Caki2 (cell line): ENCODE data around the gene TMEM219. TPM values are rescaled to one million over a fixed set of nuclear protein-coding genes. Genes with fewer than 3 reads are reported as not detected.
A peak's percentile ranks its signal among the peaks of the same experiment; 100 is the strongest.
"Not testable (repeated sequence)": the region's sequence is repeated elsewhere in the genome, so short reads cannot be mapped to it uniquely, and the experiment has no call there.

Source experiments
- DNase-seq: peaks from one replicate; pipeline ENCODE4 v3.0.0-alpha.2; 2015; ENCODE audit warnings: low read depth
- in situ Hi-C: cut with HindIII; loops from 2 replicates; pipeline ENCODE4 v1.10.0; 2016; ENCODE audit warnings: low sequenced_read_pairs, low pct_unique_long_range_greater_than_20kb, mixed read lengths
- total RNA-seq: library from RNA; depleted of rRNA; stranded (reverse); fragments of >200 nt; shearing (Covaris generic); gene quantifications from 2 replicates; pipeline ENCODE4 v1.2.3, GENCODE V29; 2014; ENCODE audit warnings: low replicate concordance; rRNA removed

TMEM219 gene, protein sequence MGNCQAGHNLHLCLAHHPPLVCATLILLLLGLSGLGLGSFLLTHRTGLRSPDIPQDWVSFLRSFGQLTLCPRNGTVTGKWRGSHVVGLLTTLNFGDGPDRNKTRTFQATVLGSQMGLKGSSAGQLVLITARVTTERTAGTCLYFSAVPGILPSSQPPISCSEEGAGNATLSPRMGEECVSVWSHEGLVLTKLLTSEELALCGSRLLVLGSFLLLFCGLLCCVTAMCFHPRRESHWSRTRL
- total RNA-seq, result 129 and 252 TPM in 2 replicates

DNA sequence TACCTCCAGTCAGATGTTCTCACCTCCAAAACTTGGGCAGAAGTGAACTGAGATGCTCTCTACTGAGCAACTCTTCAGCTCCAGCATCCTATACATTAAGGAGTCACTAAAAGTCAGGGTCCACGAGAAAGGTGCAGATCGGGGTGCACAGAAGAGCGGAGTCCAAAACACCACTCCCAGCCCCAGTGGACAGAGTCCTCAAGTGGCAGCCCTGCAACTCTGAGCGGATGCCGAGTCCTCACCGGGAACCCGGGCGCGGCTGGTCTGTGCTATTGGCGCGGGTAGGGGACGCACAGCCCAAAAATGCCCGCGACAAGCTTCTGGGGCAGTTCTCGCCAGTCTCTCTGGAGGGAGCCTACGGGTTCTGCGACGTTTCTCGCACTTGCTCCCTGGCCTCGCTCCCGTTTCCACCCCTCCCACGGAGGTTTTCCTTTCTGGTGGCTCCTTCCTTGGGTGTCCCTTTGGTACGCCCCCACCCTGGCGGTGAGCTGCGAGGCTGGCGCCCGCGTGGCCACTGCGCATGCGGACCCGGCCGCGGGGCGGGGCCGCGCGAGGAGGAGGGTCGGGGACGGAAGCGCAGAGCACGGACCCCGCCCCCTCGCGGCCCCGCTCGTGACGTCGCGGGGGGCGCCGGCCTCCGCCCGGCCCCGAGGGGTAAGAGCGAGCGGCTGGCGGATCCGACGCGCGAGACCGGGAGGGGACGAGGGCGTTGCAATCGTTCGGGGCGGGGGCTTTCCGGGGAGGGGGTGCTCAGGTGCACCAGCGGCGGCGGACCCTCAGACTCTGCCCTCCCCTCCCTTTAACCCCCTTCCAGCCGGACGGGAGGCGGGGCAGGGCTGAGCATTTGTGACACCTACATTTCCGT lies at the start of gene TMEM219:
TMEM219 (plus strand) TSS at position 601 of the 865 bp plus-strand sequence. CDS start 1,065 bp downstream, outside the sequence.
- in situ Hi-C loops, result no loop called here
- DNase-seq, result peak; percentile 95

GRCh38 chr16:29912087-29912486 lies 49.8 kb upstream of the TMEM219 start:
- in situ Hi-C loops, result no loop called here

DNA sequence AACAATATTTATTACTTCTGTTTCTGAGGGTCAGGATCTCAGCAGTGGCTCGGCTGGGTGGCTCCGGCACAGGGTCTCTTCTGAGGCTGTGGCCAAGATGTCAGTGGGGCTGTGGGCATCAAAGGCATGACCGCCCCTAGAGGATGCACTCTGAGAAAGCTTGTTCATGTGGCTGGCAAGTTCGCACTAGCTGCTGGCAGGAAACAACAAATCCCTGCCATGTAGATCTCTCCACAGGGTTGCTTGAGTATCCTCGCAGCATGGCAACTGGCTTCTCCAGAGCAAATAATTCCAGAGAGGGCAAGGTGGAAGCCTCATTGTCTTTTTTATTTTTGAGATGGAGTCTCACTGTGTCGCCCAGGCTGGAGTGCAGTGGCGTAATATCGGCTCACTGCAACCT lies 48.4 kb upstream of the TMEM219 start:
- no peak for DNase-seq
- in situ Hi-C loops, result no loop called here

More at GRCh38 chr16:29912087-29912486, 49.8 kb upstream of the TMEM219 start:
- DNase-seq, result no peak

- in situ Hi-C loops, result no loop called here
- DNase-seq, result peak; percentile 71
These were observed 46.2 kb upstream of the TMEM219 start for GRCh38 chr16:29915590-29916247.

- in situ Hi-C loops, result no loop called here
- no peak for DNase-seq
These were observed 44.9 kb upstream of the TMEM219 start for GRCh38 chr16:29916979-29917378.

DNA sequence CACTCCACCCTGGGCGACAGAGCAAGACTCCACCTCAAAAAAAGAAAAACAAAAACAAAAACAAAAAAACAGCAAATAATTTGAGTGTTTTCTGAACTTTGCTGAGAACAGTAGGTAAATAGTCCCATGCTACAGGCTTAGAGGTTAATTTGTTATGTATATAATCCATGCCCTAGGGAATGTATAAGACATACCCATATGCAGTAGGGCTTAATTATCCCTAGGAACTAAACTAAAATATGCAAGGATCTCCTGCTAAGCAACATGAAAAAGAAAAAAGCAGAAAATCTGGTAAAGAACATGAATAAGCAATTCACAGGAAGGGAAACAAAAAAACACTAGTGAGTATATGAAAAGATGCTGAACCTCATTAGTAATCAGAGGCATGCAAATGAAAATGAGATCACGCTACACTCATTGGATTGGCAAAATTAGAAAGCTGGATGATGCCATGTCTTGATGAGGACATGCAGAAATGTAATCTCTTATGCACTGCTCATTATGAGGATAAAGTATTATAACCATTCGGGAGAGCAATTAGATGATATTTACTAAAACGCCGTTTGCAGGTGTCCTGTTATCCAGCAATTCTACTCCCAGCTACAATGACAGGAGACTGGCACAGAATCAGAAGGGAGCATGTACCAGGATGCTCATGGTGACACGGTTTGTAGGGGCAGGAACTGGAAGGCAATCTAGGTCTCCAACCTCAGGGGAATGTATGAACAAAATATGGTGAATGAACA lies 41.4 kb upstream of the TMEM219 start:
- in situ Hi-C loops, result no loop called here
- no peak for DNase-seq

DNA sequence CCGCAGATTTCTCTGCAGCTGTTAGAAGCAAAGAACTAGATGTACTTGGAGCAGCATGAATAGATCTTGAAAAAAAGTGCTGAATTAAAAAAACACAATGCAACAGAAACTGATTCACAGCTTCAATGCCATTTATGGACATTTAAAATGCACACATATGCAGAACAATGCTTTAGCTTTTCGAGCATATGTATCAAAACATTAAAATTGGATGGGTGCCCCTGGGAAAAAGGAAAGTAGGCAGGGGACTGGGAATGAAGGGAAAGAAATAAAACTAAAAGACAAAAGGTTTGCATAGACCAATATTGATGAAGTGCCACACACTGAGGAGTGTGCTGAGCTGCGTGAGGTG lies 40.9 kb upstream of the TMEM219 start:
- in situ Hi-C loops, result no loop called here
- no peak for DNase-seq

- DNase-seq, result no peak
- in situ Hi-C loops, result no loop called here
These were observed 39.6 kb upstream of the TMEM219 start for GRCh38 chr16:29922326-29922725.

GRCh38 chr16:29922986-29923501 lies 38.8 kb upstream of the TMEM219 start:
- DNase-seq, result no peak
- in situ Hi-C loops, result no loop called here

- in situ Hi-C loops, result no loop called here
These were observed 36.6 kb upstream of the TMEM219 start for GRCh38 chr16:29925105-29925756.

DNA sequence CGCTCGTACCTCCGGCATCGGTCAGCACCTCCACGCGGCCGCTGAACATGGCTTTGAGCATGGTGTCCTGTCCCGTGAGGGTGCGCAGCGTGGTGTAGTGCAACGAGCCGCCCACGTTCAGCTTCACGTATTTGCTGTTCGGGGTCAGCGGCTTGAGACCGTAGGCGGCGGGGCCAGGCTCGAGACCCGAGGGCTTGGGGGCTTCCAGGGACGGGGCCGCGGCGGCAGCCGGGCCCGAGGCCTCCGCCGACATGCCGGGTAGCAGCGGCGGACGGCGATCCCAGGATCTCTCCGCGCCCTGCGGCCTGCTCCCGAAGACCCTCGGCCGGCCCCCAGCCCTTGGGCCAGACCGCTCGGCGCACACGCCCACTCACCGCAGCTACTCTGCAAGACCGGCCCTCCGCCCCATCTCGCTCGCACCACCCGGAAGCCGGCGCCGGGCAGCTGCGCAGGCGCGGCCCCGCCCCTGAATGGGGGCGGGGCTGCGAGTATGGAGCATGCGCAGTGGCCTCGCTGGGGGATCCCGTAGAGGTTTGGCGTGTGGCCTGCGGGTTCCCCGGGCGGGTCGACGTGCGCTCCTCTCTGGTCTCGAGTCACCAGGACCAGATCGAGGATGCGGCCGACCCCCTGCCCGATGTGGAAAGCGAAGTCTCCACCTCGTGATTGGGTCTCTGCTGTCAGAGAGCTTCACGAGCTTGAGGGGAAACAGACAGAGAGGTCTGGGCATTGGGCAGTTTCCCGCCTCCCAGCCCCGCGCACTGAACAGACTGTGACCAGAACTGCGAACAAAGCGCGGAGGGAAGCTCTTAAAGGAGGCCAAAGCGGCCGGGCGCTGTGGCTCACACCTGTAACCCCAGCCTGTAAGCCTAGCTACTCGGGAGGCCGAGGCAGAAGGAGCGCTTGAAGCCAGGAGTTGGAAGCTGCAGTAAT lies 35.8 kb upstream of the TMEM219 start, which contains the start of gene KCTD13:
KCTD13 (minus strand) TSS at position 446 of the 930 bp plus-strand sequence; CDS start at position 253, 193 bp downstream.
- peak; percentile 92 for DNase-seq
- in situ Hi-C loops, result no loop called here

More at GRCh38 chr16:29925105-29925756, 36.6 kb upstream of the TMEM219 start:
- DNase-seq, result no peak

GRCh38 chr16:29926711-29927052 lies 35.2 kb upstream of the TMEM219 start:
- in situ Hi-C loops, result no loop called here
- DNase-seq, result no peak

DNA sequence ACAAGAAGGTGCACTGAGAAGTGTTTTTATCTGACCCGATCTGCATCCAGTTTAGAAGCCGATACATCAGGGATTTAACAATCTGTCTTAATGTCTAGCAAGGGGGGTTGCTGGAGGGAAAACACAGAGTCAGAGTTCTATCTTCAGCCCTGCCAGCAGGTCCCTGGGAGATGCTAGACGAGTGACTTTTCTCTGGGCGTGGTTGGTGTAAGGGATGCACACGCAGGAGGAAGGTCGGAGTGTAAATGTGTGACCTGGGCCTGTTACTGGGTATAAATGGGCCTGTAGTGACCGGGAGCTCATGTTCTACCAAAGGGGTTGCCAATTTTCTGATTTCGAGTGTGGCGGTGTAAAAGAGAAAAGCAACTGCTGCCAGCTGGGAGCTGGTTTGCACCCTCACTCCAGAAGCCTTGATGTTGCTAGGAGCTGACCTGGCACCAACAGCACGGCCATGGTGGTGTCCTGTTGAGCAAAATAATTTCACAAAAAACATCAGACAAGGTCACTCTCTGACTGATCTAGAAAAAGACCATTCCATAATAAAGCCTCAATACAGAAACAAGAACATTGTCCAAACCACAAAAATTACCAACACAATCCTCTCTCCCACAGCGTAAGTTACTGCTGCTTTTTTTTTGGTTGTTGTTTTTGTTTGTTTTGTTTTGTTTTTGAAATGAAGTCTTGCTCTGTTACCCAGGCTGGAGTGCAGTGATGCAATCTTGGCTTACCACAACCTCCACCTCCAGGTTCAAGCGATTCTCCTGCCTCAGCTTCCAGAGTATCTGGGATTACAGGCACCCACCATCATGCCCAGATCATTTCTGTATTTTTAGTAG lies 34.6 kb upstream of the TMEM219 start:
- DNase-seq, result no peak
- in situ Hi-C loops, result no loop called here

- in situ Hi-C loops, DNase-seq: not testable (repeated sequence)
These were observed 30.1 kb upstream of the TMEM219 start for GRCh38 chr16:29931750-29932149.

DNA sequence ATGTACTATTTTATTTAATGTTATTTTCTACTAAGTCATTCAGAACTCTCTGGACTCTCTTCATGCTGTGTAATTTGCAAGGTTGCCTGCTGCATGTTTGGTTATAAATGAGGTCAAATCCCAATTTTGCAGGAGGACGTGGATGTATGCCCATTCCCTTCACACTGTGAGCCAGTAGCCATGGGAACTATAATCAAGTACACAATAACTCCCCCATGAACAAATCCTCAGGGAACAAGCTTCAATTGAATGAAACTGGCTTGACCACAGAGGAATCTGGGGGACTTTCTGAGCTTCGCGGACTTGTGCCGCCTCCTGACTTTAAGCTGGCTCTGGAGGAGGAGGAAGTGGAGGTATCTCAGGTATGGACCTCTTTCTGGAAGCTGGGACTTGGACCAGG lies 21.2 kb upstream of the TMEM219 start:
- no peak for DNase-seq
- in situ Hi-C loops, result no loop called here
